KBM-7 (cell line): Measurements from ENCODE around the gene GLYATL3.

Experiments
- DNase-seq: peaks from one replicate; pipeline ENCODE4 v3.0.0-alpha.2; 2015
- in situ Hi-C: fragments of 300-500 bp; cut with MboI; formaldehyde crosslinking; loops from 2 replicates; pipeline ENCODE4 v1.14.3; 2020; ENCODE audit warnings: low sequenced_read_pairs, low pct_unique_long_range_greater_than_20kb, mixed read lengths

The GLYATL3 gene

DNA sequence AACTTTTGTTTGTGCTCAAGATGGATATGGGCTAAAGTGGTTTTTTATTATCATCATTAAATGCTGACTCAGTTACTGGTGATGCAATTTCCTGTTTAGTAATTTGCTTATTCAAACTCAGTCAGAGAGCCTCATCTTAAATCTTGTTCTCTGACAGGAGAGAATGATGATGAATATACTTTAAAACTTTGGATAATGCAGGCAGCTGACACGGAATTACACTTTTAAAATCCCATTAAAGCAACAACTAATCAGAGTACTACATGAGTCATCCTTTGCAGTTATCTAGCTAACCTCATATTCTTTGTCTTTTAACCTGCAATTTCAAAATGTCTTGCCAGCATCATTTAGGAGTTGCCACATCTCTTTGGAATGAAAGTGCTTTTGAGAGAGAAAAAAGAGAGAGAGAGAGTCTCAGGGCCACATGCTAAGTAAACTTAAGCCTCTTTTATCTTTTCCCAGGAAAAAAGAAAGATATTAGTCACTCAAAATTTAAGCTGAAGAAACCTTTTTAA lies 41.5 kb downstream of the GLYATL3 start:
- no peak for DNase-seq
- in situ Hi-C loops = no loop called here

DNA sequence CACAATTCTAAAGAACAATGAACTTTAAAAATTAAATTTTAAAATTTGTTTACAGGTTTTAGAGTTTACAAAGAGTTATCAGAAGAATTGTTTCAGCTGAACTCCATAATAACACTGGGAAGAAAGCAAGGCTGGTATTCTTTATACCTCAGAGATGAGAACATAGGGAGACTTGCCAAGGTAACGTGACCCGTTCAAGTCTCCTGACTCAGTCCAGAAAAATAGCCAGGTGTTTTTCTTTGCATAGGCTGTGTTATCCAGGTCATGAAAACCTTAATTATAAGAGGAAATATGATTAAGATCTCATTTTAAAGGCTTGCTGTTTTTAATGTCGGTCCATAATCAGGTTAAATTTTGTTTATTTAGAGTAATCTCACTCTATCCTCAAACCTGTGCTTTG lies 42.2 kb downstream of the GLYATL3 start:
- DNase-seq = no peak
- in situ Hi-C loops = no loop called here

DNA sequence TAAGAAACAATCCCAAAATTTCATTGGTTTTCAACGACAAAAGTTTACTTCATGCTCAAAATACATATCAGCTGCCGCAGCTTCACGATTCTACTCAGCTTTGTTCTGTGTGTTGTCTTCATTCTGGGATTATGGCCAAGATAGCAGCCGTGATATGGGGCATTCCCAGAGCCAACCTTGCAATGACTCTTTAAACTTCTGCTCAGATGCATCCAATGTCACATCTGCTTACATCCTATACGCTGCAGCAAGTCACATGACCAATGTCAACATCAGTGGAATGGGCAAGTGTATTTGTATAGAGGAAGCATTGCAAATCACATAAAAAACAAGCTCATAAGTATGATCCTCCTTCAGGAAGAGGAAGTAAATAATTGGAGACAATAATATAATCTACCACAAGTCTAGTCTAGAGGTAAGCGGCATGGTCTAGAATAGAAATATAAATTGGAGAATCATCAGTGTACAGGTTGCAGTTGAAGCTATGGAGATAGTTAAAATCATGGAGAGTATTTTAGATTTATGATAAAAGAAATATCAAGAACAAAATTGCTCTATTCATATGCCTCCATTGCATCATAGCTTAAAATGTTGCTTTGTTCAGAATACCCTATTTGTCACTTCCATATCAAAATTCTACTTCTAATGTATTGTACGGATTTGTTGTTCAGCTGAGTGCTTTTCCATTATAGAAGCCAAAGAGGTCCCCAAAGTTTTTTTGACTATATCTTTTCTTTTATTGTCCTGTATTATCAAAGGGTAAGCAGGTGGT lies 43.5 kb downstream of the GLYATL3 start:
- peak; percentile 51 for DNase-seq
- in situ Hi-C loops = no loop called here

DNA sequence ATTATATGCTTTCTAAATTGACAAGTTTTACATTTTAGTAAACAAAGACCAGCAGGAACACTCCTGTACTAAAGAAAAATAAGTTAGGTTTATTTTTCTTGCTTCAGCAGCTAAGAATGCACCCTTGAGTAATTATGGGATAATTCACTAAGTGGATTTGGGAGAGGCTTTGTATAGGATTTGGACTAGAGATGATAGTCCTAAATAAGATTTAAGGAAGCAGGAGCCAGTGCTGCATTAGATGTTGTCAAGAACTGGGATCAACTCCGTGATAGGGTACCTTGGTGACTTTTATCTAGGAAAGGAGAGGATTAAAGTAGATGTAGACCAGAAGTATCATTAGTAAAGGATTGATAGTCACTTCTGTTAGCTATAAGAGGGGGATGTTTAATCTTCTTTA lies 46.6 kb downstream of the GLYATL3 start:
- in situ Hi-C loops = no loop called here
- no peak for DNase-seq

DNA sequence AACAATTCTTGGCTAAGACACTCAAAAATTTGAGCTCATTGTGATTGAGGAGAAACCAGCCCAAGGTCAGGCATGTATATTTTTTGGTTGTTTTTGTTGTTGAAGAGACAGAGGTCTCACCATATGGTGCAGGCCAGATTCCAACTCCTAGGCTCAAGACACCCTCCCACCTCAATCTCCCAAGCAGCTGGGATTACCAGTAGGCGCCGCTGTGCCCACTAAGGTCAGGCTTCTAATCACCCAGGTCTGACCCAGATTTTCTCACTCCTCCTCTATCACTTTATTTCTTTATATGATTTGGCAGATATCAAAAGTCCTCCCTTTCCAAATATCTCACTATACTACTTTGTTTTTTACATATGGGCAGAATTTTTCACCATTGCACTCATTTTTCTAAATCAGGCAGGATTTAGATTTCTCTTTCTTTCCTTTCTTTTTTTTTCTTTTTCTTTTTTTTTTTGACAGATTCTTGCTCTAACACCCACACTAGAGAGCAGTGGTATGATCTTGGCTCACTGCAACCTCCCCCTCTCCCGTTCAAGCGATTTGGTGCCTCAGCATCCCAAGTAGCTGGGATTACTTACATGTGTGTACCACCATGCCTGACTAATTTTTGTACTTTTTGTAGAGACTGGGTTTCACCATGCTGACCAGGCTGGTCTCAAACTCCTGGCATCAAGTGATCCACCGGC lies 49.0 kb downstream of the GLYATL3 start:
- DNase-seq = no peak
- in situ Hi-C loops = no loop called here

DNA sequence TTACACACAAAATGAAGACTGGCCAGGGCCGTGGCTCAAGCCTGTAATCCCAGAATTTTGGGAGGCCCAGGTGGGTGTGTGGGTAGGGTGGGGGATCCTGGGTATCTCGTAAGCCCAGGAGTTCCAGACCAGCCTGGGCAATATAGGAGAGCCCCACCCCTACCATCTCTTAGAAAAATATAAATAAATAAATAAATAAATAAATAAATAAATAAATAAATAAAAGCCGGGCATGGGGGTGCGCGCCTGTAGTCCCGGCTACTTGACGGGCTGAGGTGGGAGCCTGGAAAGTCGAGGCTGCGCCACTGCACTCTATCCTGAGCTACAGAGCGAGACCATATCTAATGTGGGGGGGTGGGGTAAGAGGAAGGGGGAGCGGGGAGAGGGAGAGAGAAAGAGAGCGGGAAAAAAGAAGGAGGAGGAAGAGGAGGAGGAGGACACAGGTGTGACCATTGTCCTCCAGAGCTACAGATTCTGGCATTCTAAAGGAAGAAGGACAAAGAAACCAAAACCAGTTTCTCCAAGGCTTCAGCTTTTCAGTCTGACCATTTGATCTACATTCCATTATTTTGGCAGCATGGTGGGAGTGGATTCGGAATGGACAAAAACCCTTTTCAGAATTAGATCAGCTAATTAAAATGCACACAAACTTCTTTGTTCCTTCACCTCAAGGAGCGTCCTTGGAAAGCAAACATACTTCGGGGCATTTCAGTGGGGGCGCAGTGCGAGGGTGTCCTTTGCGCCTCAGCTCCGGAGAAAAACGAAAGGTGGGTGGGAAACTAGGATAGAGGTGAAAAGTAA lies 50.2 kb downstream of the GLYATL3 start:
- no peak for DNase-seq
- in situ Hi-C loops = no loop called here

DNA sequence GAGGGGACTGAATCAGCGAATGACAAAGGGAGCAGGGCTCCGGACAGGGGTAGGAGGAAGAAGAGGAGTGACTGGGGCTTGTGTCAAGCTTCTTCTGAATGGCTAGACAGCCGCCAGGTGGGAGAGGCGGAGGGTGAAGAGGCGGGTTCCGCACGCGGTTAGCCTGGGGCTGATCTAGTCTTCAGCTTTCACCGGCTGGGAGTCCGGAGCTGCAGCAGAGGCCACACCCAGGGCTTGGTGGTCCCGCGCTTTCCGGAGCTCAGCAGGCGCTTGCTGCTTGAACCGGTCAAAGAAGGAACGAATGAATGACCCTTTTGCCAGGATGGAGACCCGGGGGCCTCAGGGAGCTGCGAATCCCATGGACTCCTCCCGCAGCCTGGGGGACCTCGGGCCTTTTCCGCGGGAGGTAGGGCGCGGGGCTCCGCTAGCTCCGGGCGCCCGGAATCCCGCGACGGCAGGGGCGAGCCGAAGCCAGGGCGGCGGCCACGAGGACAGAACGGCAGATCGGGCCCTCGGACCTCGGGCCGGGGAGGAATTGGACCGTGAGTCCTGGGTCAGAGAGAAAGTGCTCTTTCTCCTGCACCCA lies 50.9 kb downstream of the GLYATL3 start, which contains the start of gene C6orf141:
C6orf141 (plus strand) TSS at position 177 of the 586 bp plus-strand sequence; CDS start at position 302, 125 bp downstream.
- DNase-seq = peak; percentile 88
- in situ Hi-C loops = no loop called here

DNA sequence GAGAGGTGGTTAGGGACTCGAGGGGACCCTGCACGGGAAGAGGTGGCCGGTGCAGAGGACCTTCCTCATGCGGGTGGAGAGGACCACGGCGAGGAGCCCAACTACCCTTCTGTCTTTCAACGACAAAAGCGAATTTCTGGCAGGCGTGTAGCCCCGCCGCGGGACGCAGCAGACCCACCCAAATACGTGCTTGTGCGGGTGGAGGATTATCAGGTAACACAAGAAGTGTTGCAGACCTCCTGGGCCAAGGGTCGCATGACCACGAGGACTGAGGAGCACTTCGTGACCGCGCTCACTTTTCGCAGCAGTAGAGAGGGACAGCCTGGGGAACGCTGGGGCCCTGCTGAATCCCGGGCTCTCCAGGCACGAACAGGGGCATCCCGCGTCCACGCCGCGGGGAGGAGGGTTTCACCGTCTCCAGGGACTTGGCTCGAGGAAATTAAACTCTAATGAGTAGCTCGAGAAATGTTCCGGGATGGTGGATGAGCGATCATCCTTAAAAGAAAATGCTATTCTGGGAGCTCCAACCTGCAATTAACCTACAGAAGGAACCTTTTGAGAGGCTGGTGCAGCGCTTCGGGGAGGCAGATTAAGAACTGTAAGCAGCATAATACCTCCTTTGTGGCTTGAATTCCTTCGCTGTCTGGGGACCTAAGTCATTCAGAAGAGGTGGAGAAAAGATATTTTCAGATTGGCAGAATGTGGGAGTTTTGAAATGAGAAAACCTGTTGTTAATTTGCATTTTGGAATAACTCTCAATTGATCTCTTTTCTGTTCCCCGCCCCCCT lies 51.5 kb downstream of the GLYATL3 start:
- in situ Hi-C loops = no loop called here
- peak; percentile 65 for DNase-seq

DNA sequence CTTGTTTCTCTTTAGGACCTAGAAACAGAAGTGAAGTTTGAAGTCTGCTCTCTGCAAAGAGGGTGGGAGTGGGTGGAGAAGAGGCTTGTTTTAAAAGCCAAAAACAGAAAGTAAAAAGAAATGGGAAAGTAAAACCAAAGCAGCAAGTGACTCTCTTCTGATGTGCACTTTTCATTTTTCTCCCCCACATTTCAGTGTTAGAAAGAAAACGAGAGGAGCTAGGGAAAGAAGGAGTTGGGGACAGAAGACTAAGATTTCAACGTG lies 52.1 kb downstream of the GLYATL3 start:
- DNase-seq = peak; percentile 63
- in situ Hi-C loops = no loop called here

DNA sequence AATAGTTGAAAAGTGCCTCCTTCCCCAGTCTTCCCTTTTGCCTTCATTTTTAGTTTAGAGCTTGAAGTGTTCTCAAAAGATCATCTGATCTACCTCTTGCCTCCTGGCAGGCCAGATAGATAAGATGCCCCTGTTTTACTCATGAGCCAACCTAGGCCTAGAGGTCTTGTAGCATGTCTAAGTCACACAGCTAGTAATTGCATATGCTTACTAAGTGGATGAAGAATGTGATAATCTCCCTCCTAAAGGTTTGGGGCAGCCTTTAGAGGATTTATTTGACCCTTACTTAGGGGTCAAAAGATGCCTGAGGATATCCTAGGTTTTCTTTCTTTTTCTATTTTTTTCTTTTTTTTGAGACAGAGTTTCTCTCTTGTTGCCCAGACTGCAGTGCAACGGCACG lies 52.9 kb downstream of the GLYATL3 start:
- DNase-seq = no peak
- in situ Hi-C loops = no loop called here

DNA sequence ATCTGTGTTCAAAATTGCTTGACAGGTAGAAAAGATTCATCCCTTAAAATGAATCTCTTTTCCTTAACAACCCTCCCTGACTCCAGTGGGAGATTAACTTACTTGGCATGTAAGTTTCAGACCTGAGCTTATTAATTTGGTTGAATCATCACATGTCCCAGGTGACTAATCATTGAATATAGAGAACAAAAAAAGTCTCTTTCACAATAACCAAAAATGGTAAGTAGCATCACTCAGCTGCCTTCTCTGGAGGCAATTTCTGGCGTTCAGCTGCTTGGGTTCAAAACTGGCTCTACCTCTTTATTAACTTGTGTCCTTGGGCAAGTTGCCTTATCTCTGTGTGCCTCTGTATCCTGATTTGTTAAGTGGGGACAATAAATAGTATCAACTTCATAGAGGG lies 53.7 kb downstream of the GLYATL3 start:
- DNase-seq = no peak
- in situ Hi-C loops = no loop called here

DNA sequence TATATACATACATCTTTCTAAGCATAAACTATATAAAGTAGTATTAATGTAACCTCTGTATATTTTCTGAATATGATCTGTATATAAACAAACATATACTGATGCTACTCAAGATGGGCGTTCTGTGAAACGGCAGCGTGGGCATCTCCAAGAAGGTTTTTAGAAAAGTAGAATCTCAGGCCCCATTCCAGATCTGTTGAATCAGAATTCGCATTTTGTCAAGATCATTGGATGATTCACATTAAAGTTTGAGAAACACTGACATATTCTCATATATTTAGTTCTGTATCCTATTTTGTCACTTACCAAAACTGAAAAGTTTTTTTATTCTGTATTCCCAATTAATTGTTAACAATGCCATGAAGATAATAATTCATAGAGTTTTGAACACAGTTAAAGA lies 56.2 kb downstream of the GLYATL3 start:
- in situ Hi-C loops = no loop called here
- DNase-seq = no peak

DNA sequence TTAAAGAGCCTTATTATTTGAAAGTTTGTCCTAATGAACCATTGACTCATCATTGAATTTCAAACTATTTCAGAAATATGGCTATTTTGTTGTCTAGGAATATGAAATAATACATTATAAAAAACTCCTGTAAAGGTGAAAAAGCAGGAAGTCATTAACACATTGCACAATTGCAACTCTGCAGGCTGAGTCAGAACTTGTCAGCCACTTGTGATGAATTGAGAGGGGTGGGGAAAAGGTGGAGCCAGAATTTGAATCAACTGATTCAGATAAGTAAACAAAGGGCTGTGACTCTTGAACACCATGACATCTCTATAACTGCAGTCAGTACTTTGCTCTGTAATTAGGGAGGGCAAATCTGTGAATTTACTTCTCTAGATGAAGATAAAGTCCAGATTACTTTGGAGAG lies 56.7 kb downstream of the GLYATL3 start:
- in situ Hi-C loops = no loop called here
- DNase-seq = peak; percentile 74

DNA sequence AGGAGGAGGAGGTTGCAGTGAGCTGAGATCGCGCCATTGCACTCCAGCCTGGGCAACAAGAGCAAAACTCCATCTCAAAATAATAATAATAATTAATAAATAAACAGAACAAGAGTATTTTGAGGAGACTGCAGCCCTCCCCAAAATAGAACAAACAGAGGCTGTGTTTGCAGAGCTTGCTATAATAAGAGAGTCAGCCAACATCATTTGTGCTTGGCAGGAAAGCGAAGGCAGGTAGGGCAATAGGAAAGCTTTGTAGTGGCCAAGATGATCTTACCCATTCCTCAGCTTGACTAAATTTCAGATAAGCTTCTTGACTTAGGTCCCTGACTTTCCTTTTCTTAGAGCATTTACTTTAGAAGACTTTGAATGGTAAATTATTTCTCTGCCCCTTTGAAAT lies 57.5 kb downstream of the GLYATL3 start:
- in situ Hi-C loops = no loop called here

DNA sequence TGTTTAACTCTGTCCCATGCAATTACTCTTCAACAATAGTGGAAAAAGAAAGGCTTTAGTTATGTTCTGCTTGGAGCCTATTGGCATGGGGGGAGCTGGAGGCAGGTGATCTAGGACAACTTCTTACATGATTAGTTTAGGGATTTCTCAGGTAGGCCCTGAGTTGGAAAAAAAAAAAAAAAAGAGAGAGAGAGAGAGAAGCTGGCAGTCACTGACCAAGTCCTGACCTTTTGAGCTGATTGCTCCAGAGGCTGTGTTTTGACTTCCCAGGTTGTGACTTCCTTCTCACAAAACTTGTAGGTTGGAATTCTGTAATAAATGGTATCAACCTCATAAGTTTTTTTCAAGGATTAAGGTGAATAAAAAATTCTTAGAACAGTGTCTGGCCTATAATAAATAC lies 58.5 kb downstream of the GLYATL3 start:
- no peak for DNase-seq
- in situ Hi-C loops = no loop called here

More for the DNA sequence above, 57.5 kb downstream of the GLYATL3 start:
- no peak for DNase-seq

DNA sequence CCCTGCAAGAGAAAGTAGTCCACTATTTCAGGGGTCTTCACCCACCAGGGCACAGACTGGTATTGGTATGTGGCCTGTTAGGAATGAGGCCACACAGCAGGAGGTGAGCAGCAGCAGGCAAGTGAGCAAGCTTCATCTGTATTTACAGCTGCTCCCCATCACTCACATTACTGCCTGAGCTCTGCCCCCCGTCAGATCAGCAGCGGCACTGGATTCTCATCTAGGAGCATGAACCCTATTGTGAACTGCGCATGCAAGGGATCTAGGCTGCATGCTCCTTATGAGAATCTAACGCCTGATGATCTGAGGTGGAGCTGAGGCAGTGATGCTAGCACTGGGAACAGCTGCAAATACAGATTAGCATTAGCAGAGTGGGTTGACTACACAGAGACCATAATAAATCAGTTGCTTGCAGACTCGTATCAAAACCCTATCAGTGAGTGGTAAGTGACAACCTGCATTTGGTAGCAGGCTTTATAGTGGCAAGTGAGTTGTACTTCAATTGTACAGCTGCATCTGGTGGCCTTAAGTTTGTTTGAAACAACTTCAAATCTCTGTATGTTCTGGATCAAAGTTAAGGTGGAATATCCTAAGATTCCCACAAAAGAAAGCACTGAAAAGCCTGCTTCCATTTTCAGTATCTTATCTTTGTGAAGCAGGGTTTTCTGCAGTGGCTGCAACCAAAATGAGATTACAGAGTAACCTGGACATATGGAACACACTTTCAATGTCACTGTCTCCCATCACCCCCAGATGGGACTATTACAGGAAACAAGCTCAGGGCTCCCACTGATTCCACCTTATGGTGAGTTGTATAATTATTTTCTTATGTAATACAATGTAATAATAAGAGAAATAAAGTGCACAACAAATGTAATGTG lies 63.5 kb downstream of the GLYATL3 start:
- DNase-seq = no peak
- in situ Hi-C loops = no loop called here

DNA sequence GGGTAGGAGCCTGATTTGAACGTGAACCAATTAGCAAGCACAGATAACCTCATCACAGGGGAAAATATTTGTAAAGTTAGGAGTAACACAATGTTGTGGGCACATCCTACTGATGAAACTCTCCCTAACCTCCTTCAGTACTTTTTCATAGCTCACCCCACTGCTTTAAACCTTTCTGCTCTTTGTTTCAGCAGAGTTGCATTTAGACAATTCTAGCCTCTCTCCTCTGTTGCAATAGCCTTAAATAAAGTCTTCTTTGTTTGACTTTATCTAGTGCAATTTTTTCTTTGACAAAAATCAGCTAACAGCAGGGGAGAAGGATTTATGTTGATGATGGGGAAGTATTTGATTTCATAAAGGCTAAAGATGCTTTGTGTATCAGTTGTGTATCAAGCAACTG lies 64.8 kb downstream of the GLYATL3 start:
- no peak for DNase-seq
- in situ Hi-C loops = no loop called here

DNA sequence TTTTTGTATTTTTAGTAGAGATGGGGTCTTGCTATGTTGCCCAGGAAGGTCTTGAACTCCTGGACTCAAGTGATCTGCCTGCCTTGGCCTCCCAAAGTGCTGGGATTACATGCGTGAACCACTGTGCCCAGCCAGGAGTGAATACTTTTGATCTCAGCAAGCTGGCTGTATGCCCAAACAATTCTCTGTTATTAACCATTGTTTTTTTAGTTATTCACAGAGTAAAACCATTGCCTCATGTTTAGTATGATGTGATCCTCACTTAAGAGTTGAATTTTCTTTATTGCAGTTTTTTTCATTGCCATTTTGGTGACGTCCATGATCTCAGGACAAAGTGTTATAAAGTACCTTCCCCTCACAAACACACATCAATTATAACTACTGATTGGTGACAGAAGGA lies 65.5 kb downstream of the GLYATL3 start:
- in situ Hi-C loops = no loop called here

More for the DNA sequence above, 65.5 kb downstream of the GLYATL3 start:
- DNase-seq = no peak
